Measurements from ENCODE around the gene SBK2.
A peak's percentile ranks its signal among the peaks of the same experiment; 100 is the strongest.
"Not testable (repeated sequence)": the region's sequence is repeated elsewhere in the genome, so short reads cannot be mapped to it uniquely, and the experiment has no call there.

SBK2 gene

GRCh38 chr19:55504252-55504603, 32.7 kb downstream of the SBK2 start:
- Histone ChIP-seq H3K4me1 (ENCODE audit: control insufficient read depth, insufficient read depth, low read length) (no peaks in the 10 kb centered on the region), H3K36me3 (ENCODE audit: control insufficient read depth, insufficient read depth, low read length) (no peaks in the 10 kb centered on the region), H3K4me3 (ENCODE audit: low read depth, low read length) (no peak overlapping the region), H3K27me3 (ENCODE audit: control insufficient read depth, insufficient read depth, low read length) (peaks cover 19% of the 10 kb centered on the region), H3K9ac (ENCODE audit: low read depth, low read length) (no peak overlapping the region), H3K9me3 (ENCODE audit: control insufficient read depth, insufficient read depth, low read length) (peaks cover 4% of the 10 kb centered on the region)

GRCh38 chr19:55503502-55504251, 33.3 kb downstream of the SBK2 start:
- H3K9me3 ChIP-seq (ENCODE audit: control insufficient read depth, insufficient read depth, low read length): peaks cover 4% of the 10 kb centered on the region
- H3K36me3 ChIP-seq (ENCODE audit: control insufficient read depth, insufficient read depth, low read length): no peaks in the 10 kb centered on the region
- H3K4me1 ChIP-seq (ENCODE audit: control insufficient read depth, insufficient read depth, low read length): no peaks in the 10 kb centered on the region
- no peak overlapping the region for H3K9ac ChIP-seq (ENCODE audit: low read depth, low read length)
- H3K4me3 ChIP-seq (ENCODE audit: low read depth, low read length): peak overlapping the region; percentile 42
- H3K27me3 ChIP-seq (ENCODE audit: control insufficient read depth, insufficient read depth, low read length): peaks cover 19% of the 10 kb centered on the region

- peaks cover 19% of the 10 kb centered on the region for H3K27me3 ChIP-seq (ENCODE audit: control insufficient read depth, insufficient read depth, low read length)
- peaks cover 4% of the 10 kb centered on the region for H3K9me3 ChIP-seq (ENCODE audit: control insufficient read depth, insufficient read depth, low read length)
- no peaks in the 10 kb centered on the region for H3K4me1 ChIP-seq (ENCODE audit: control insufficient read depth, insufficient read depth, low read length)
- H3K9ac ChIP-seq (ENCODE audit: low read depth, low read length): no peak overlapping the region
- H3K36me3 ChIP-seq (ENCODE audit: control insufficient read depth, insufficient read depth, low read length): no peaks in the 10 kb centered on the region
- H3K4me3 ChIP-seq (ENCODE audit: low read depth, low read length): no peak overlapping the region
Observed at GRCh38 chr19:55503157-55503501, 33.8 kb downstream of the SBK2 start.

- Histone ChIP-seq H3K27me3 (ENCODE audit: control insufficient read depth, insufficient read depth, low read length) (peaks cover 19% of the 10 kb centered on the region), H3K36me3 (ENCODE audit: control insufficient read depth, insufficient read depth, low read length) (no peaks in the 10 kb centered on the region), H3K9ac (ENCODE audit: low read depth, low read length) (no peak overlapping the region), H3K4me3 (ENCODE audit: low read depth, low read length) (no peak overlapping the region), H3K4me1 (ENCODE audit: control insufficient read depth, insufficient read depth, low read length) (no peaks in the 10 kb centered on the region), H3K9me3 (ENCODE audit: control insufficient read depth, insufficient read depth, low read length) (peaks cover 4% of the 10 kb centered on the region)
Observed at GRCh38 chr19:55502197-55502952, 34.6 kb downstream of the SBK2 start.

- peaks cover 19% of the 10 kb centered on the region for H3K27me3 ChIP-seq (ENCODE audit: control insufficient read depth, insufficient read depth, low read length)
- peaks cover 2% of the 10 kb centered on the region for H3K4me1 ChIP-seq (ENCODE audit: control insufficient read depth, insufficient read depth, low read length)
- H3K36me3 ChIP-seq (ENCODE audit: control insufficient read depth, insufficient read depth, low read length): no peaks in the 10 kb centered on the region
- peaks cover 4% of the 10 kb centered on the region for H3K9me3 ChIP-seq (ENCODE audit: control insufficient read depth, insufficient read depth, low read length)
- H3K9ac ChIP-seq (ENCODE audit: low read depth, low read length): no peak overlapping the region
- H3K4me3 ChIP-seq (ENCODE audit: low read depth, low read length): no peak overlapping the region
Observed at GRCh38 chr19:55500368-55500952, 36.5 kb downstream of the SBK2 start.

- peaks cover 4% of the 10 kb centered on the region for H3K9me3 ChIP-seq (ENCODE audit: control insufficient read depth, insufficient read depth, low read length)
- H3K9ac ChIP-seq (ENCODE audit: low read depth, low read length): no peak overlapping the region
- H3K4me3 ChIP-seq (ENCODE audit: low read depth, low read length): no peak overlapping the region
- peaks cover 2% of the 10 kb centered on the region for H3K36me3 ChIP-seq (ENCODE audit: control insufficient read depth, insufficient read depth, low read length)
- peaks cover 2% of the 10 kb centered on the region for H3K4me1 ChIP-seq (ENCODE audit: control insufficient read depth, insufficient read depth, low read length)
- H3K27me3 ChIP-seq (ENCODE audit: control insufficient read depth, insufficient read depth, low read length): peaks cover 12% of the 10 kb centered on the region
Observed at GRCh38 chr19:55498246-55498840, 38.6 kb downstream of the SBK2 start.

GRCh38 chr19:55497763-55498162, 39.2 kb downstream of the SBK2 start:
- no peak overlapping the region for H3K9ac ChIP-seq (ENCODE audit: low read depth, low read length)

GRCh38 chr19:55496820-55497219, 40.1 kb downstream of the SBK2 start:
- not testable (repeated sequence) for H3K4me1 ChIP-seq (ENCODE audit: control insufficient read depth, insufficient read depth, low read length); H3K4me3 ChIP-seq (ENCODE audit: low read depth, low read length); H3K36me3 ChIP-seq (ENCODE audit: control insufficient read depth, insufficient read depth, low read length); H3K9me3 ChIP-seq (ENCODE audit: control insufficient read depth, insufficient read depth, low read length); H3K27me3 ChIP-seq (ENCODE audit: control insufficient read depth, insufficient read depth, low read length); H3K9ac ChIP-seq (ENCODE audit: low read depth, low read length)

More at GRCh38 chr19:55497763-55498162, 39.2 kb downstream of the SBK2 start:
- H3K9me3 ChIP-seq (ENCODE audit: control insufficient read depth, insufficient read depth, low read length): no peaks in the 10 kb centered on the region
- no peak overlapping the region for H3K4me3 ChIP-seq (ENCODE audit: low read depth, low read length)
- peaks cover 8% of the 10 kb centered on the region for H3K27me3 ChIP-seq (ENCODE audit: control insufficient read depth, insufficient read depth, low read length)
- H3K36me3 ChIP-seq (ENCODE audit: control insufficient read depth, insufficient read depth, low read length): peaks cover 2% of the 10 kb centered on the region
- peaks cover 2% of the 10 kb centered on the region for H3K4me1 ChIP-seq (ENCODE audit: control insufficient read depth, insufficient read depth, low read length)

DNA sequence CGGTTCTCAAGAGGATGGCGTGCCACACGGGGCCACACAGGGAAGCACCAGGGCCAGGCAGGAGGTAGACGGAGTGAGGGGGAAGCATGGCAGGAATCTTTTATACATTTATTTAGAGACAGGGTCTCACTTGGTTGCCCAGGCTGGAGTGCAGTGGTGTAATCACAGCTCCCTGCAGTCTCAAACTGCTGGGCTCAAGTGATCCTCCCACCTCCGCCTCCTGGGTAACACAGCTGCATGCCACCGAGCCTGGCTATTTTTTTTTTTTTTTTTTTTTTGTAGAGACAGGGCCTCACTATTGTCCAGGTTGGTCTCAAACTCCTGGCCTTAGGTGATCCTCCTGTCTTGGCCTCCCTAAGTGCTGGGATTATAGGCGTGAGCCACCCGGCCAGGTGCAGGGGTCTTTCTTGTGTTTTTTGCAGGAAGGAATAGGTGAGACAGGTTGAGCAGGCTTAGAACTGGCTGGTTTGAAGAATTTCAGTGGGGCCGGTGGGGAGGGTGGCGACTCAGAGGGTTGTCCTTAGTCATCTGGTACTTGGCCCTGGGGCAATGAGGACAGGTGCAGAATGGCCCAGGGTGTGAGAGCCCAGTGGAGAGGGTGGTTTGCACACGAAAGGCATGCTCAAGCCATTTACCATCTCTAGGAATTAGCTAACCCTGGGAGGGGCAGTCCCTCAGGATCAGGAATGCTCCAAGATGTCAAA, 41.1 kb downstream of the SBK2 start:
- no peaks in the 10 kb centered on the region for H3K27me3 ChIP-seq (ENCODE audit: control insufficient read depth, insufficient read depth, low read length)

DNA sequence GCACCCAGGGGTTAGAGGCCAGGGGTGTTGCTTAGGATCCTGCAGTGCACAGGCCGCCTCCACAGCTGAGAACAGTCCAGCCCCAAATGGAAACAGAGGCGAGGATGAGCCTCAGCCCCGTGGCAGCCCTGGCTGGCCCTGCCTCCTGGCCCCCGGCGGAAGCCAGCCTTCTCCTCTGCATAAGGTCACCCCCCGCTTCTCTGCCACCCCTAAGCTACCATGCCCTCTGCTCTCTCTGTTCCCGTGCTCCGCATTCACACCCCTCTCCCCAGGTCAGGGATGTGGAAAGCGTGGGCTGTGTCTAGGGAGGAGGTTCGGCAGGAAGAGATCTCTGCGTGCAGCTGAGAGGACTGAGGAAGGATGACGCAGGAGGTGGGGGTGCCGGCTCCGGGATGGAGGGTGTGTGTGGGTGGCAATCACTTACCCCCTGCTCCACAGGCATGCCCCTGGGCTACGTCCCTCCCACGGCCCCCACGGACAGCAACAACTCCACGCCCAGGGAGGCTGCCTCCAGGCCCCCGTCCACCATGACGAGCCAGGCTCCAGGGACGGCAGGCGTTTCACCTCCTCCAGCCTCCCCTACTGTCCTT, 42.7 kb downstream of the SBK2 start:
- H3K4me3 ChIP-seq (ENCODE audit: low read depth, low read length): no peak overlapping the region
- H3K9ac ChIP-seq (ENCODE audit: low read depth, low read length): no peak overlapping the region
- H3K27me3 ChIP-seq (ENCODE audit: control insufficient read depth, insufficient read depth, low read length): no peaks in the 10 kb centered on the region

More for the DNA sequence above, 41.1 kb downstream of the SBK2 start:
- no peak overlapping the region for H3K9ac ChIP-seq (ENCODE audit: low read depth, low read length)
- no peak overlapping the region for H3K4me3 ChIP-seq (ENCODE audit: low read depth, low read length)
- H3K36me3 ChIP-seq (ENCODE audit: control insufficient read depth, insufficient read depth, low read length): peaks cover 2% of the 10 kb centered on the region
- H3K9me3 ChIP-seq (ENCODE audit: control insufficient read depth, insufficient read depth, low read length): no peaks in the 10 kb centered on the region
- H3K4me1 ChIP-seq (ENCODE audit: control insufficient read depth, insufficient read depth, low read length): peaks cover 2% of the 10 kb centered on the region

GRCh38 chr19:55493645-55494171, 43.2 kb downstream of the SBK2 start:
- H3K9ac ChIP-seq (ENCODE audit: low read depth, low read length): no peak overlapping the region
- H3K4me3 ChIP-seq (ENCODE audit: low read depth, low read length): no peak overlapping the region

More for the DNA sequence above, 42.7 kb downstream of the SBK2 start:
- Histone ChIP-seq H3K36me3 (ENCODE audit: control insufficient read depth, insufficient read depth, low read length) (peaks cover 2% of the 10 kb centered on the region), H3K4me1 (ENCODE audit: control insufficient read depth, insufficient read depth, low read length) (peaks cover 5% of the 10 kb centered on the region), H3K9me3 (ENCODE audit: control insufficient read depth, insufficient read depth, low read length) (no peaks in the 10 kb centered on the region)

More at GRCh38 chr19:55493645-55494171, 43.2 kb downstream of the SBK2 start:
- H3K27me3 ChIP-seq (ENCODE audit: control insufficient read depth, insufficient read depth, low read length): no peaks in the 10 kb centered on the region
- H3K9me3 ChIP-seq (ENCODE audit: control insufficient read depth, insufficient read depth, low read length): no peaks in the 10 kb centered on the region
- H3K36me3 ChIP-seq (ENCODE audit: control insufficient read depth, insufficient read depth, low read length): peaks cover 2% of the 10 kb centered on the region
- H3K4me1 ChIP-seq (ENCODE audit: control insufficient read depth, insufficient read depth, low read length): peaks cover 5% of the 10 kb centered on the region

Data from iPS-15b (cell line).